Measurements from ENCODE around the gene FAM98B.

FAM98B gene

DNA sequence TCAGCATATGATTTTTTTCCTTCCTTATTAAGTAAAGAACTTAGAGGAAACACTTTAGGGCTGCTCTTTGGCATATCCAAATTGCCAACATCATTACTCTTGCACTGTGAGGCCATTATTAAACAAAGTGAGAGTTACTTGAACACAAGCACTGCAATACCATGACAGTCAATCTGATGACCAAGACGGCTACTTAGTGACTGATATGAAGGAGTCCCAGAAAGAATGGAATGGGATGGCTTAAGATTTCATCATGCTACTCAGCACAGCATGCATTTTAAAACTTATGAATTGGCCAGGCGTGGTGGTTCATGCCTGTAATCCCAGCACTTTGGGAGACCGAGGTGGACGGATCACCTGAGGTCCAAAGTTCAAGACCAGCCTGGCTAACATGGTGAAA is 55.2 kb downstream of the FAM98B start:
- no peak for DNase-seq

DNA sequence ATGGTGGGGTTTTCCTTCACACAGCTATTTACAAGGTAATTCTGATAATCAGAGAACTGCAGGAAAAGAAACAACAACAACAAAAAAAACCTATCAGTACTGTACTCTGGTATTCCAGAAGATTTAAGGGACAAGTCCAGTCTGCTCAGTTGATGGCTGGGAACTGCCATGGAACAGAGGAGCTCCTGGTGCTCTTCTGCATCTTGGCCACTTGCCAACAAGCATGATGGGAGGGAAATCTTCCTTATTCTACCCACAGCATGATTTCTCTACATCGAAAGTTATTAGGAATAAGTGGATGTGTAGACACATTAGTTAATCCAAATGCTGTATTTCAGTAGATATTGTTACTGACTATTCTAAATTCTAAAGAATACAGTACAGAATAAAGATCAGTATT is 59.0 kb downstream of the FAM98B start:
- no peak for DNase-seq

GRCh38 chr15:38514601-38515000 is 60.7 kb downstream of the FAM98B start:
- DNase-seq = no peak

GRCh38 chr15:38516626-38517025 is 62.7 kb downstream of the FAM98B start:
- DNase-seq = no peak

DNA sequence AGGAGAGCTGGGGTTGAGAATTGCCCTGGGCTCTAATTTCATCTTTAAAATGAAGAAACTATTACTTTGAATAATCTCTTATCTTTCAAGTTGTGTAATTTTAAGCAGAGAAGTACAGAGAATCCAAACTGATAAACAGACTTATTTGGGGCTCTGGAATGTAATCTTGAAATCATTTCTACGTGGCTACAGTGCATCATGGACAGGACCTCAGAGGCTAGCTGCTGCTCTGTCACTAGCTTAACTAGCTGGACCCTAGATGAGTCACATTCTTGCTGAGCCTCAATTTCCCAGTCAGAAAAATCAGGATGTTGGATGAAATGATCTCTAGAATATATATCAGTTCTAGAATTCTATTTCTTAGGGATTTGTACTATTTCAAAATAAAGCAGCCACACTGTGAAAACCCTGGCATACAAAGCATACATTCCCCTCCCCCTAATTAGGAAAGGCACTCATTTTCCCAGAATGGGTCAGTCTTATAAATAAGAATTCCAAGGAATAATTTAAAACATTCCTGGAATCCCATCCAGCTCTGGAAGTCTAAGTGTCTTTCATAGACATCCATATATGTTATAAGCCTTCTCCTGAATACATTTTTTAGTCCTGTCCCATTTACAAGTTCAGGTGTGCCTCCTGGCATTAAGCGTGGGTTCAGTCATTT is 63.5 kb downstream of the FAM98B start:
- DNase-seq = no peak

DNA sequence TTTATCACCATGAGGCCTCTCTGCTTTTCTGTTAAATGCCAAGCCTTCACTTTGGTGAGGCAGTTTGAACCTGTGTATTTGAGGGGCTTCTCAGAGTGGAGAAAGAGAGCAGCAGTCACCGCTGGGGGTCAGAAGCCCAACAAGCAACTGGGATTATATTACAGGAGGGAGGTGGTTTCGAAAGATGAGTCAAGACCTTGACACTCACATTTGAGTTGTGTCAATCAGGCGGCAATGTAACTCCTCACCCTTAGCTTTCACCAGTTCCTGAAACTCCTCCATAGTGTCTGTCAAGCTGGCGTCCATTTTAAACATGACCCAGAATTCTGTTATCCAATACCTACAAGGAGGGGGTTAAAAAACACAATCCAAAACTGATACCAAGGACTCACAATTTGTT is 64.2 kb downstream of the FAM98B start:
- no peak for DNase-seq

DNA sequence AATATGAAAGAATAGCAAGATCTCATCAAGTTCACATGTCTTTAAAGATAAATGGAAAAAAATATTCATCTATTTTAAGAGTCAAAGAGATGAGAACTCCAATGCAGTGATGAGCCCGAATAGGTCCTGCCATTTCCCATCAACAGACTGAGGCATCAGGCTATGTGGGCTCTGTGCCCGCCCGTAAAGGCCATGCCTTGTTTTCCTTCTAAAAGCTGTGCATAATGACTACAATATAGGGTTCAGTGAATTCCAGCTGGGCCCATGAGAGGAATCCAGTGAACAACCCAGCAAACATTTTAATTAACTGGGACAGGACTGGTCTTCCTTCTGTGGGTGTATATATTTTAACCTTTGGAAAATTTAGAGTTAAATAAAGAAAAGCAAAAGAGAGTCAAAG is 66.1 kb downstream of the FAM98B start:
- DNase-seq = no peak

DNA sequence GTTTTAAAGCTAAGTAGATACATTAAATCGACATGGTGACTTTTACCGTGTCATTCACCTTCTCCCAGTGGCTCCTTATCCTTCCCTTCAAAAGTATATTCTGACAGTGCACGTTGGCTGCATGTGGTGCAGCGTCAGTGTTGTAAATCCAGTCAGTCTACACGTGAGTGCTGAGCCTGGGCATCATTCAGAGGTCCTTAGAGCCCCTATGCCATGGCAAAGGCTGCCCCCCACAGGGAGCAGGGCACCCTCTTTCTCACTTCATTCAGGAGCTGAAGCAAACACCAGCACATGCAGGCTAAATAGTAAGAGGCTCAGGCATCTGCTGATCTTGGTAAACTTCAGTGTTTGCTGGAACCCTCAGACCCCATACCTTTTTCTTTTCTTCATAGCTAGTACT is 67.4 kb downstream of the FAM98B start:
- DNase-seq = no peak

DNA sequence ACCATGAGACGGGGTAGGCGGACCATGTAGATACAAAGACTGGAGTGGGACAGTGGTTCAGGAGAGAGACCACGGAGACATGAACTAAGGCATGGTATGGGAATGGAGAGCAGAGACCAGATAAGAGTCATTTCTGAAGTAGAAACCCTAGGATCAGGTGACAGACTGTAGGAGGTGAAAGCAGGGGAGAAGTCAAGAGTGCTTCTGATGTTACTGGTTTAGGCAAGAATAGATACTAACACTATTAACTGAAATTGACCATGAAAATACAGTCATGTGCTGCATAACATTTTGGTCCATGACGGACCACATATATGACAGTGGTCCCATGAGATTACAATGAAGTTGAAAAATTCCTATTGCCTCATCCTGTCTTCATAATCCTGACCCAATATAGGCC is 69.0 kb downstream of the FAM98B start:
- no peak for DNase-seq

DNA sequence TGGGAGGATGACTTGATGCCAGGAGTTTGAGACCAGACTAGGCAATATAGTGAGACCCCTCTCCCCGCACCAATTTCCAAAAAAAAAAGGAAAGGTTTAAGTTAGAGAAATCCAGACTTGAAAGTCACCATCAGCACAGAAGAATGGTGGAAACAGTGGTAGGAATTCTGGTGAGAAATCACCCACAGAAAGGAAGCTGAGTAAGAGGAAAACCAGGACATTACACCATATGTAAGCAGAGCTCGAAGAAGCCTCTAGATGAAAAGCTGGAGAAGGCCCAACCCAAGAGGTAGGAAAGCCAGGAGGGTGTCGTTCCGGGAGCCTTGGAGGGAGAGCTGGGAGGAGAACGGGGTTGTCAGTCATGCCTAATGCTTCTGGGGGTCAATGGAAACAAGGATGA is 70.2 kb downstream of the FAM98B start:
- no peak for DNase-seq

GRCh38 chr15:38525489-38525888 is 71.6 kb downstream of the FAM98B start:
- DNase-seq = no peak

- no peak for DNase-seq
Measured at GRCh38 chr15:38526158-38526557, 72.2 kb downstream of the FAM98B start.

- no peak for DNase-seq
Measured at GRCh38 chr15:38528294-38528693, 74.4 kb downstream of the FAM98B start.

DNA sequence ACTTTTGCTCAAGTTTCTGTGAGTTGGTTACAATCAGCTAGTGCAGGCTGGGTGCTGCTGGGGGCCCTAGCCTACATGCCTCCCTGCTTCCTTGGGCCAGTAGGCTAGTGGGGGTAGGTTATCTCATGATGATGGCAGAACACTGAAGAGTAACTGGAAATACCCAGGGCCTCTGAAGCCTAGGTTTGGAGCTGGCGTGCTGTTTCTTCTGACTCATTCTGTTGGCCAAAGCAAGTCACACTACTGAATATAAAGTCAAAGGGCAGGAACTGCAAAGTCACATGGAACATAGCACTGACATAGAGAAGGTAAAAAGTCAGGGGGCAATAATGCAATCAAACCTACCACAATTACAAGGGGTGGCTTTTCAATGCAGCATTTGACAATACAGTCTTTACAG is 76.2 kb downstream of the FAM98B start:
- no peak for DNase-seq

DNA sequence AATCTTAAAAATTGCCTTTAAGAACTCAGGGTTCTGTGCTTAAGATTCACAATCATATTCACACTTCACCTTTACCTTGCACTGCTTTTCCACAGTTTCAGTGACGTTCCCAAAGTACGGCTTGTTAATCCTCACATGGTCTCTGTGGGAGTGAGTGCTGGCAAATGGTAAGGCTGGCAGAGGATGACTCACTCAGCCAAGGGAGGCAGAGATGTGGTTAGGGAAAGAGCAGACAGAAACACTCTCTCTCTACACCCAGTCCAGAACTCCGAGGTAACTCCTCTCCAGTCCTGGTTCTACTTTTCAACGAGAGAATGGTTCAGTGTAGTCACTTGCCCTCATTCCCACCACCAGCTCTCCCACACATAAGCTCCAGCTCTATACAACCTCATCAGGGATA is 77.6 kb downstream of the FAM98B start:
- no peak for DNase-seq

DNA sequence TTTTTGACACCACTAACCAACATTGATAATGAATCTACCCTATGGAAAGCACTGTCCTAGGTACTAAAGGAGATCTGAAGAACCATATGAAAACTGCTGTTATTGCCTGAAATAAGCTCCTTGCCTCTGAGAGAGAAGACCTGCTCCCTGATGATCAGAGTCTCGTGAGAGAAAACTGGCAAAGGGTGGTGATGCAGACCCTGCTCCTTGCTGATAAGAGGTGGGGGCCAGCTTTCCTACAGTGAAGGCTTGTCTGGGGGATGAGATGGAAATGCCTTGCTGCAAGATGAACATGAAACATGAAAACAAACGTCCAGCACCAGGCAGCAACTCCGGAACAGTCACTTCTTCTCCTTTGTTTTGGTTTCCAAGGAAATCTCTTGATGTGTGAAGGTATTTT is 78.8 kb downstream of the FAM98B start:
- no peak for DNase-seq

GRCh38 chr15:38533416-38533915 is 79.5 kb downstream of the FAM98B start:
- DNase-seq = no peak

DNA sequence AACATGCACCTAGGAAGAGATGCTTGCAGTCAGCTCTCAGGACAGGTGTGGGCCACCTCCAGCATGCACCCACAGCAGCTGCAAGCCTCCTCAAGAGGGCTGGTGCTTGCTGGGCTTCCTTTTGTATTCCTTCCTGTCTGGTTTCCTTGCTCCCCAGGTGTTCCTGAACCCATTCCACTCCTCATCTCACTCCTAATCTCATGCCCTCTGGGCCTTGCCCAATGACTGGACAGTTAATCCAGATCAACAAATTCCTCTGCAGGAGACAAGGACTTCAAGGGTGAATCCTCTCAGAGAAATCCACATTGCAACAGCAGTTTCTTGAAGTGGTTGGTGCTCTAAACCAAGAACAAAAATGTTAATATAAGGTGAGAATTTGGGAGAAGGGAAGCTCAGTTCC is 80.0 kb downstream of the FAM98B start:
- no peak for DNase-seq

DNA sequence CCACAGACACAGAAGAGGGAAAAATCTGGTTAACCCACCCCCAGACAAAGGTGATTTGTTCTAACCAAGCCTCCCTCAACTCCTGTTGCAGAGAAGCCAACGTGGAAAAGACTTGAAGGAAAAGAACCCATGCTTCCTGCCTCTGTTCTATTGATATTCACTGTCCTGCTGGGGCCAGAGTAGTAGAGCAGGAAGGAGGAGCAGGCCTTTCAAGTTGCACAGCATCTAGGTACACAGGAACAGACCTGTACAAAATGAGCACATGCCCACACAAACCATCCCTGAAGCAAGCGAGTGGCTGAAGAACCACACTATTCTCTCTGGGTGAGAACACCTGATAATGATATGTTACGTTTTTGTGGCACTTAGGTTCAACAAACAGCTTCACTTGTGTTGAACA is 80.8 kb downstream of the FAM98B start:
- no peak for DNase-seq

- DNase-seq = no peak
Measured at GRCh38 chr15:38535491-38536200, 81.7 kb downstream of the FAM98B start.

DNA sequence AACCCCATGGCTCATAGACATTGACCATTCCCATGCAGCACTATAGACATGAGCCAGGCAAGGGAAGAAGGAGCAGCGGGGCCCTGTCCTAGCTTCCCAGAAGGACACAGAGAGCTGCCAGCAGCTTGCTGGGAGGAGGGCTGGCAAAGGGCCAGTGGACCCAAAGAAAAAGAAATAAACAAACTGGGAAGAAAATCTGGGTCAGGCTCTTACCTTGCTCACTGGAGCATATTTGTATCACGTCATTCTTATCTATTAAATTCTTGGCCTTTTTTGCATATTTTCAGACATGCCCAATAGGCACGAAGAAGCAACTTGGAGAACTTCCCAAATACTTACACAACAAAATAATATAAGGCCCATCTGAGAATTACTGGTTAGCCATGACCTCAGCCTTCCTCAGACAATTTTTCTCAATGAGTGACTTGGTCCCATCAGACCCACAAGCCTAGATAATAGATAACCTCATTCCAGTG is 82.3 kb downstream of the FAM98B start:
- DNase-seq = no peak
